HEK293T (cell line): ENCODE results near the gene MEGF9.

Experiments used
- BHLHE40 ChIP-seq: fragments of 450-650 bp; IDR thresholded peaks from 2 replicates; pipeline ENCODE4 v1.6.1; 2016; ENCODE audit warnings: mild to moderate bottlenecking, moderate library complexity, borderline replicate concordance
- FOXA1 ChIP-seq: fragments of 450-650 bp; IDR thresholded peaks from 2 replicates; pipeline ENCODE4 v1.6.1; 2016; ENCODE audit warnings: mild to moderate bottlenecking
- FOXK2 ChIP-seq: fragments of 450-650 bp; IDR thresholded peaks from 2 replicates; pipeline ENCODE4 v1.6.1; 2016; ENCODE audit warnings: mild to moderate bottlenecking
- FOXM1 ChIP-seq: fragments of 450-650 bp; IDR thresholded peaks from 2 replicates; pipeline ENCODE4 v1.6.1; 2017; ENCODE audit warnings: mild to moderate bottlenecking, borderline replicate concordance
- HDGF ChIP-seq: fragments of 450-650 bp; IDR thresholded peaks from 2 replicates; pipeline ENCODE4 v1.6.1; 2017; ENCODE audit warnings: antibody characterized with exemption, borderline replicate concordance
- L3MBTL2 ChIP-seq: fragments of 450-650 bp; conservative IDR thresholded peaks from 2 replicates; pipeline ENCODE4 v1.6.1; 2016; ENCODE audit warnings: mild to moderate bottlenecking
- LEF1 ChIP-seq: fragments of 450-650 bp; IDR thresholded peaks from 2 replicates; pipeline ENCODE4 v1.6.1; 2017; ENCODE audit warnings: mild to moderate bottlenecking, borderline replicate concordance
- NFRKB ChIP-seq: fragments of 450-650 bp; IDR thresholded peaks from 2 replicates; pipeline ENCODE4 v1.6.1; 2016; ENCODE audit warnings: mild to moderate bottlenecking, moderate library complexity
- PKNOX1 ChIP-seq: fragments of 450-650 bp; IDR thresholded peaks from 2 replicates; pipeline ENCODE4 v1.6.1; 2016
- SP1 ChIP-seq: fragments of 450-650 bp; IDR thresholded peaks from 2 replicates; pipeline ENCODE4 v1.6.1; 2017
- SUZ12 ChIP-seq: fragments of 450-650 bp; IDR thresholded peaks from 2 replicates; pipeline ENCODE4 v1.6.1; 2016; ENCODE audit warnings: mild to moderate bottlenecking
- TARDBP ChIP-seq: fragments of 450-650 bp; IDR thresholded peaks from 2 replicates; pipeline ENCODE4 v1.6.1; 2016

GRCh38 chr9:120680161-120680560, 34.1 kb downstream of the MEGF9 start:
- TF ChIP-seq SP1 = no peak
- no peak for TF ChIP-seq BHLHE40
- no peak for TF ChIP-seq FOXM1
- TF ChIP-seq TARDBP = no peak
- TF ChIP-seq LEF1 = no peak
- TF ChIP-seq FOXA1 = no peak
- TF ChIP-seq HDGF = no peak
- TF ChIP-seq FOXK2 = no peak
- TF ChIP-seq PKNOX1 = no peak
- no peak for TF ChIP-seq SUZ12
- TF ChIP-seq NFRKB = no peak
- no peak for TF ChIP-seq L3MBTL2
